AG04449 (cell line): ENCODE results near the gene KCNC4.

ENCODE experiments used
- CTCF ChIA-PET: fragments of 350-600 bp; formaldehyde crosslinking; extraction: SDS; loops from one replicate; lab custom pipeline; 2021; ENCODE audit warnings: antibody characterized with exemption; lab: Yijun Ruan, JAX
- POLR2A ChIA-PET: fragments of 400-600, 350-600 bp; formaldehyde crosslinking; extraction: SDS; loops from one replicate; lab custom pipeline; 2020; ENCODE audit warnings: antibody characterized with exemption, inconsistent platforms; lab: Yijun Ruan, JAX
- DNase-seq: peaks from one replicate; pipeline ENCODE4 v3.0.0-alpha.2; 2010; ENCODE audit warnings: low read depth, low spot score
- H3K4me3 ChIP-seq: 2 replicates; pipeline ENCODE4 v1.5.1; 2011; ENCODE audit warnings: low read depth, mild to moderate bottlenecking, control low read depth, low read length
- TF ChIP-seq, protein P1 (sequence below): IDR thresholded peaks from one replicate; pipeline ENCODE4 v1.5.1; 2011; ENCODE audit warnings: mild to moderate bottlenecking, moderate library complexity, low read length, control low read depth, inconsistent platforms; ENCODE audit not compliant: insufficient read depth; ENCODE audit errors: missing control alignments

Gene KCNC4

DNA sequence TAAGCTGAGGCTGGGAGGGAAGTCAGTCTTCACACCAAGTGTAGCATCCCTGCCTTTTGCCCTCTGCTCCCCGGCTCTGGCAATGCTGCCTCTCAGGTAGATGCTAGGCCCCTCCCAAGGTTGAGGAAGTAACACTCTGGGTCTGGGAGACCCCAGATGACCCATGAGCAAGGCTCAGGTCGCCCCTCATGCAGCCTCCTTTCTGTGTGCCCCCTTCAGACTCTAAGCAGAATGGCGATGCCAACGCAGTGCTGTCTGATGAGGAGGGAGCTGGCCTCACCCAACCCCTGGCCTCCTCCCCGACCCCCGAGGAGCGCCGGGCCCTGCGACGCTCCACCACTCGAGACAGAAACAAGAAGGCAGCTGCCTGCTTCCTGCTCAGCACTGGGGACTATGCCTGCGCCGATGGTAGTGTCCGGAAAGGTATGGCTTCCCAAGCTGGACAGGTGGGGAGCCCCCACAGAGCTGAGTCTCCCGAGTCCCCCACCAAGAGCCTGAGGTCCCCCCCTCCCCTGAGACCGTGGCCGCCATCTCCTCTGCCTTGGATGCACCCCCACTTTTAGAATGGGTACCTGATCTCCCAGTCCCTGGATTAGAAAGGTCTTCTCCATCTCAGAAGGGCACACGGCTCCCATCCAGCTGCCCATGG, 15.8 kb downstream of the KCNC4 start:
- CTCF ChIA-PET = interaction anchor here (2.2 to 6.5 kb wide), 2 partner anchors 17 to 87 kb away, joined by 12 to 50 read pairs; partner anchors contain the start of gene KCNC4
- TF ChIP-seq, protein P1, sequence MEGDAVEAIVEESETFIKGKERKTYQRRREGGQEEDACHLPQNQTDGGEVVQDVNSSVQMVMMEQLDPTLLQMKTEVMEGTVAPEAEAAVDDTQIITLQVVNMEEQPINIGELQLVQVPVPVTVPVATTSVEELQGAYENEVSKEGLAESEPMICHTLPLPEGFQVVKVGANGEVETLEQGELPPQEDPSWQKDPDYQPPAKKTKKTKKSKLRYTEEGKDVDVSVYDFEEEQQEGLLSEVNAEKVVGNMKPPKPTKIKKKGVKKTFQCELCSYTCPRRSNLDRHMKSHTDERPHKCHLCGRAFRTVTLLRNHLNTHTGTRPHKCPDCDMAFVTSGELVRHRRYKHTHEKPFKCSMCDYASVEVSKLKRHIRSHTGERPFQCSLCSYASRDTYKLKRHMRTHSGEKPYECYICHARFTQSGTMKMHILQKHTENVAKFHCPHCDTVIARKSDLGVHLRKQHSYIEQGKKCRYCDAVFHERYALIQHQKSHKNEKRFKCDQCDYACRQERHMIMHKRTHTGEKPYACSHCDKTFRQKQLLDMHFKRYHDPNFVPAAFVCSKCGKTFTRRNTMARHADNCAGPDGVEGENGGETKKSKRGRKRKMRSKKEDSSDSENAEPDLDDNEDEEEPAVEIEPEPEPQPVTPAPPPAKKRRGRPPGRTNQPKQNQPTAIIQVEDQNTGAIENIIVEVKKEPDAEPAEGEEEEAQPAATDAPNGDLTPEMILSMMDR = no peak
- DNase-seq = no peak
- no peak overlapping the region for H3K4me3 ChIP-seq
- POLR2A ChIA-PET = no interaction called here

DNA sequence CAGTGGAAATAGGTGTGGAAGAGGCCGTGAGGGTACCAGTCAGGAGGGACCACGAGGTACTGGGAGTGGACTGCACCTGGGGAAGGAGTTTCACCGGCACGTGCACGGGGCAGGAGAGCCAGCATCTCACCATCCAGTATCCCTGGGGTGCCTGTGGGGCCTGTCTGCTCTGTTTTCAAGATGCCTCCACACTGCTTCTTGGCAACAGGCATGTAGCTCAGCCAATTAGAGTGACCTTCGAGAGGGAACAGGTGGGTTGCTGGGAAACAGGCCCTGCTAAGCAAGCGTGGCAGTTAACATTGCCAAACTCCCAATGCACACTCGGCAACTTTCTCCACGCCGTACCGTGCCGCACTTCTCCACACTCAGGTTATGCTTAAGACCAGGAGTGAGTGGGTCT, 17.7 kb downstream of the KCNC4 start:
- DNase-seq = no peak
- ChIA-PET CTCF (interaction anchor here (2.2 to 6.5 kb wide), 2 partner anchors 18 to 85 kb away, joined by 6 to 50 read pairs; partner anchors contain the start of gene KCNC4), POLR2A (no interaction called here)
- no peak overlapping the region for H3K4me3 ChIP-seq
- TF ChIP-seq, protein P1 = no peak

DNA sequence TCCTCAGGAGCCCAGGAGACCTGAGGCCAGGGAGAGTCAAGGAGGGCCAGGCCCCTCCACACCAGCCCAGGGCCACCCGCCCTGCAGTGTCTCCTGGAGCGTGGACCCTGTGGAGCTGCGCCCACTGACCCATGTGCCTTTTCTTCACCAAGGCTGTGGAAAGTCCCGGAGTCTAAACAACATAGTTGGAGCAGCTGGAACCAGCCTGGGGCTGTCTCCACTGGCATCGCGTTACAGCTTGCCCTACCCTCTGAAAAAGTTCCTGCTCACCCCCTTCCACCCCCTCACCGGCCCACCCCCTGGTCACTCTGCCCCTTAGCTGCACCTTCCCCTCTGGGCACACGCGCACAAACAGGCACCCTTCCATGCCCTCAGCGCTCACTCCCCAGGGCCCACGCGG, 18.3 kb downstream of the KCNC4 start:
- POLR2A ChIA-PET = no interaction called here
- no peak overlapping the region for H3K4me3 ChIP-seq
- TF ChIP-seq, protein P1 = no peak
- CTCF ChIA-PET = interaction anchor here (0.7 to 6.5 kb wide), 4 partner anchors 11 to 84 kb away, joined by 3 to 50 read pairs (median 5); partner anchors contain the start of gene KCNC4
- DNase-seq = no peak

DNA sequence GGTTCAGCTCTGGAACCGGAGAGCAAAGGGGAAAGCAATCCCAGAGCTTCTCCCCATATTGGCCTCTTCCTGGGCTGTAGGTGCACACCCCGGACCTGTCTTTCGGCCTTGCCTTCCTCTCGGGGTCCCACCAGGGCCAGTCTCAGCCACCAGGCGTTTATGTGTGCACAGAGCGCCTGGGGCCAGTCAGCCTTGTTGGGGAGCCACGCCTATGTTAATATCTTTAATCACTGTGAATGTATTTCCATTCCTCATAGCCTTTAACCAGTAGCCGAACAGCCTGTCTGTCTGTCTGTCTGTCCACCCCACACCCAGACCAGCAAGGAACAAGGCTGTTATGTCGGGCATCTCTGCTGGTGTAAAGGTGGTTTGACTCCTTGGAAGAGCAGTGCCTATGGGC, 18.8 kb downstream of the KCNC4 start:
- no peak overlapping the region for H3K4me3 ChIP-seq
- TF ChIP-seq, protein P1 = no peak
- DNase-seq = no peak
- ChIA-PET POLR2A (no interaction called here), CTCF (interaction anchor here (0.7 to 6.5 kb wide), 4 partner anchors 11 to 84 kb away, joined by 3 to 50 read pairs (median 5); partner anchors contain the start of gene KCNC4)

DNA sequence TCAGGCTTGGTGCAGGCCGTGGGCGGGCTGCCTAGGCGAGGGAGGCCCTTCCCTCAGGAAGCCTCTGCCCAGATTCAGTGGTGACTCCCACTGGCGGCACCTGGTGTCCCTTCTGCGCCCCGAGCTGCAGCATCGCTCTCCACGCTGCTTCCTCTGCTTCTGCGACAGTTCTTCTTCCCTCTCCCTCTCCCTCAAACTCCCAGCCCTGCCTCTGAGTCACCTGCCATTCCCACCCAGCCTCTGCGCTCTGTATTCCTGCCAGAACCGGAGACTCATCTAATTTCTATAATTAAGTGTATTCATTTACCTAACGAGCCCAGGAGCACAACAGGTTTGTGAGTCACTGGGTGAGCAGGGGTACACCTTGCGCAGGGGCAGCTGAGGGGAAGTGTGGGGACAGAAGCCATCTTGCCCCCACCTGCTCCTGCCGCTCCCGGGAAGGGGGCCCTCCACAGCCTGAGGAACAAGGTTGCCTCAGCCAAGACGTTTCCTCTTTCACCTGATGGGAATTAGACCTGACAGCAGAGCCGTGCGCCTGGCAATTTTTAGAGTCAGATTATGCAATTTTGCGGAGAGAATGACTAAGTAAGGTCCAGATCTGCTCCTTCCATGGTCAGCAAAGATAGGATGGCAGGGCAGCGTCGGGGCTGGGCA, 19.4 kb downstream of the KCNC4 start:
- ChIA-PET POLR2A (no interaction called here), CTCF (interaction anchor here (2.2 to 6.5 kb wide), 2 partner anchors 20 to 83 kb away, joined by 6 to 50 read pairs; partner anchors contain the start of gene KCNC4)
- no peak for DNase-seq
- no peak overlapping the region for H3K4me3 ChIP-seq
- TF ChIP-seq, protein P1 = no peak

DNA sequence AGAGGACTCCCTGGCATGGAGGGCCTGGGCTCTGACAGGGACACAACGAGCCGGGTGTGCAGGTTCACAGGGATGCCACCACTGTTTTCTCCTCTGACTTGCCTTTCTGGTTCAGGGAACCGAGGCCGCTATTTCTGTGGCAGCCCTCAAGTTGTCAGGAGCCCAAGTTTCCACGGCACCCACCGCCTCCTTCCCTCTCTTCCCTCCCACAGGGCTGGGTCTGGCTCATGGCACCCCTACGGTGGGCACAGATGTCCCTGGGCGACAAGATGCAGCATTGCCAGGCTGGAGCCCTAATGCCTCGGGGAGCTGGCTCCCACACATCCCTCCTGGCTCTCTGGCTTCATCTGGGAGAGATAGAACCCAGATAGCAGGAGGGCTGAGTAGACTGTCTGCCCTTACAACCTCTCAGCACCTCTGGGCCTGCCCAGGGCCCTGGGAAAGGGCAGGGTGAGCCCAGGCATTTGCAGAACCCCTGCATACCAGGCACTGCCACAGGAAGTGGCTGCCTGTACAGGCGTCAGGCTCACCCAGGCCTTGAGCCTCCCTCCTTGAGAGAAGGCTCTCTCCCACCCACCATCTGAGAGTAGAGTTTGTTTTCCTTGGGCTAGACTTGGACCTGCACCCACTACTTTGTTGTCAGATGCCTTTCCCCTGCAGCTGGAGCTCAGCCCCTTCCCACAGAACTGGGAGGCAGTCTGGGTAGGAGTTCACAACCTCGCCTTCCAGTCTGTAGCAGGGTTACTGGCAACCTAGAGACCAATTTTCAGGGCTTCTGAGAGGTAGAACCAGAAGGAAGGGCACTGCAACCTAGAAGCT, 20.5 kb downstream of the KCNC4 start:
- POLR2A ChIA-PET = no interaction called here
- TF ChIP-seq, protein P1 = no peak
- CTCF ChIA-PET = interaction anchor here (1.6 kb wide), 1 partner anchor 82 kb away, joined by 5 read pairs; no protein-coding TSS in a partner anchor
- H3K4me3 ChIP-seq = no peak overlapping the region
- no peak for DNase-seq
